GM23338 (cell line): ENCODE measurements around the gene PPID.

ENCODE experiments used
- CREB1 ChIP-seq: fragments of 250-450 bp; sonication (Bioruptor Pico); IDR thresholded peaks from 2 replicates; pipeline ENCODE4 v1.5.0; 2020; ENCODE audit warnings: low read depth, mild to moderate bottlenecking, moderate library complexity
- CTCF ChIP-seq, 2 experiments: fragments of 200-600 bp in 1 of 2; sonication (generic) in 1 of 2; conservative IDR thresholded peaks; 2 replicates each; pipeline versions ENCODE4 v1.5.1 to v1.6.1; 2016 to 2017; ENCODE audit warnings: antibody characterized with exemption in 2 of 2, low read depth in 2 of 2, mild to moderate bottlenecking in 2 of 2, moderate library complexity in 1 of 2
- ETS1 ChIP-seq: IDR thresholded peaks from 2 replicates; pipeline ENCODE4 v1.6.1; 2016; ENCODE audit warnings: antibody characterized with exemption
- EZH2 ChIP-seq: fragments of 200-600 bp; sonication (generic); IDR thresholded peaks from one replicate; pipeline ENCODE4 v1.8.0; 2017; ENCODE audit warnings: antibody characterized with exemption, mild to moderate bottlenecking, low read depth; ENCODE audit not compliant: unreplicated experiment
- EZH2phosphoT487 ChIP-seq: fragments of 200-600 bp; sonication (generic); IDR thresholded peaks from one replicate; pipeline ENCODE4 v1.8.1; 2018; ENCODE audit warnings: antibody characterized with exemption; ENCODE audit not compliant: unreplicated experiment
- JUNB ChIP-seq: IDR thresholded peaks from one replicate; pipeline ENCODE4 v1.6.1; 2016; ENCODE audit warnings: antibody characterized with exemption; ENCODE audit not compliant: unreplicated experiment
- POLR2AphosphoS5 ChIP-seq: IDR thresholded peaks from 2 replicates; pipeline ENCODE4 v1.6.1; 2016; ENCODE audit warnings: antibody characterized with exemption, low read depth
- STAT1 ChIP-seq: IDR thresholded peaks from one replicate; pipeline ENCODE4 v1.6.1; 2016; ENCODE audit warnings: antibody characterized with exemption; ENCODE audit not compliant: unreplicated experiment
- ZNF114 ChIP-seq: fragments of 250-450 bp; sonication (Bioruptor Pico); IDR thresholded peaks from 2 replicates; pipeline ENCODE4 v1.5.0; 2020; ENCODE audit warnings: mild to moderate bottlenecking, moderate library complexity
- ZNF331 ChIP-seq: fragments of 250-450 bp; sonication (Bioruptor Pico); IDR thresholded peaks from 2 replicates; pipeline ENCODE4 v1.5.0; 2020; ENCODE audit warnings: low read depth, mild to moderate bottlenecking, moderate library complexity
- TF ChIP-seq, protein P1 (sequence below): IDR thresholded peaks from one replicate; pipeline ENCODE4 v1.6.1; 2018; ENCODE audit warnings: antibody characterized with exemption; ENCODE audit not compliant: unreplicated experiment

- TF ChIP-seq CTCF (conservative IDR thresholded peaks at IDR 0.05; ENCODE audit: low read depth in 2 of 2) (no peak), CREB1 (CRISPR knock-in tag) (no peak), EZH2 (no peak), POLR2AphosphoS5 (no peak), EZH2phosphoT487 (no peak), JUNB (no peak), ZNF114 (CRISPR knock-in tag) (no peak), ETS1 (no peak), STAT1 (no peak), ZNF331 (CRISPR knock-in tag) (no peak)
- TF ChIP-seq, protein P1, sequence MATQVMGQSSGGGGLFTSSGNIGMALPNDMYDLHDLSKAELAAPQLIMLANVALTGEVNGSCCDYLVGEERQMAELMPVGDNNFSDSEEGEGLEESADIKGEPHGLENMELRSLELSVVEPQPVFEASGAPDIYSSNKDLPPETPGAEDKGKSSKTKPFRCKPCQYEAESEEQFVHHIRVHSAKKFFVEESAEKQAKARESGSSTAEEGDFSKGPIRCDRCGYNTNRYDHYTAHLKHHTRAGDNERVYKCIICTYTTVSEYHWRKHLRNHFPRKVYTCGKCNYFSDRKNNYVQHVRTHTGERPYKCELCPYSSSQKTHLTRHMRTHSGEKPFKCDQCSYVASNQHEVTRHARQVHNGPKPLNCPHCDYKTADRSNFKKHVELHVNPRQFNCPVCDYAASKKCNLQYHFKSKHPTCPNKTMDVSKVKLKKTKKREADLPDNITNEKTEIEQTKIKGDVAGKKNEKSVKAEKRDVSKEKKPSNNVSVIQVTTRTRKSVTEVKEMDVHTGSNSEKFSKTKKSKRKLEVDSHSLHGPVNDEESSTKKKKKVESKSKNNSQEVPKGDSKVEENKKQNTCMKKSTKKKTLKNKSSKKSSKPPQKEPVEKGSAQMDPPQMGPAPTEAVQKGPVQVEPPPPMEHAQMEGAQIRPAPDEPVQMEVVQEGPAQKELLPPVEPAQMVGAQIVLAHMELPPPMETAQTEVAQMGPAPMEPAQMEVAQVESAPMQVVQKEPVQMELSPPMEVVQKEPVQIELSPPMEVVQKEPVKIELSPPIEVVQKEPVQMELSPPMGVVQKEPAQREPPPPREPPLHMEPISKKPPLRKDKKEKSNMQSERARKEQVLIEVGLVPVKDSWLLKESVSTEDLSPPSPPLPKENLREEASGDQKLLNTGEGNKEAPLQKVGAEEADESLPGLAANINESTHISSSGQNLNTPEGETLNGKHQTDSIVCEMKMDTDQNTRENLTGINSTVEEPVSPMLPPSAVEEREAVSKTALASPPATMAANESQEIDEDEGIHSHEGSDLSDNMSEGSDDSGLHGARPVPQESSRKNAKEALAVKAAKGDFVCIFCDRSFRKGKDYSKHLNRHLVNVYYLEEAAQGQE: no peak
Observed at GRCh38 chr4:158678767-158679166, 44.4 kb downstream of the PPID start.
